NCI-H460 (cell line): ENCODE results near the gene ERN2. TPM values are rescaled to one million over a fixed set of nuclear protein-coding genes. Genes with fewer than 3 reads are reported as not detected.
"Not testable (repeated sequence)": the region's sequence is repeated elsewhere in the genome, so short reads cannot be mapped to it uniquely, and the experiment has no call there.

Experiments
- DNase-seq: peaks from one replicate; pipeline ENCODE4 v3.0.0-alpha.2; 2016; ENCODE audit warnings: low read depth; ENCODE audit errors: extremely low read depth
- total RNA-seq: library from RNA; depleted of rRNA; stranded (reverse); fragments of >200 nt; shearing (Covaris generic); gene quantifications from 2 replicates; pipeline ENCODE4 v1.2.3, GENCODE V29; 2014

The ERN2 gene
- total RNA-seq, 1 experiment from 2014 or later = not detected

DNA sequence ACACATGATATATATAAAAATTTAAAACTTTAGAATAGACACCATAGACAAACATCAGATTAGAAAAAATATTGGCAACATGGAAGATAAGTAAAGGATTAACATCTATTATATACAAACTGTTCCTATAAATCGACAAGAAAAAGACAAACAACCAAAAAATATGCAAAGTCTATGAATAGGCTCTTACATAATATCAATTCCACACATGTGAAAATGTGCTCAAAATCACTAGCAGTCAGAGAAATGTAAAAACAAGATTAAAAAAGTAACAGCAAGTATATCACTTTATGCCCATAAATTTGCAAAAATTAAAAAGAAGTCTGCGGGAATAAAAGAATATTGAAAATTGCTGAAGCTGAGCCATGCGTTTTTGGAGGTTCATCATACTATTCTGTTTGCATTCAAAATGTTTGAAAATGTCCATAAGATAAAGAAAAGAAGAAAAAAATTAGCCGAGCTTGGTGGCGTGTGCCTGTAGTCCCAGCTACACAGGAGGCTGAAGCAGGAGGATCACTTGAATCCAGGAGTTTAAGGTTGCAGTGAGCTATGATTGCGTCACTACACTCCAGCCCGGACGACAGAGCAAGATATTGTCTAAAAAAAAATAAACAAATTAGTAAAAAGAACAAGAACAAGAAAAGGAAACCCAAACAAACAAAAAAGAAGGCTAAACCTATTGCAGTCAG, 11.2 kb upstream of the ERN2 start:
- DNase-seq = no peak

DNA sequence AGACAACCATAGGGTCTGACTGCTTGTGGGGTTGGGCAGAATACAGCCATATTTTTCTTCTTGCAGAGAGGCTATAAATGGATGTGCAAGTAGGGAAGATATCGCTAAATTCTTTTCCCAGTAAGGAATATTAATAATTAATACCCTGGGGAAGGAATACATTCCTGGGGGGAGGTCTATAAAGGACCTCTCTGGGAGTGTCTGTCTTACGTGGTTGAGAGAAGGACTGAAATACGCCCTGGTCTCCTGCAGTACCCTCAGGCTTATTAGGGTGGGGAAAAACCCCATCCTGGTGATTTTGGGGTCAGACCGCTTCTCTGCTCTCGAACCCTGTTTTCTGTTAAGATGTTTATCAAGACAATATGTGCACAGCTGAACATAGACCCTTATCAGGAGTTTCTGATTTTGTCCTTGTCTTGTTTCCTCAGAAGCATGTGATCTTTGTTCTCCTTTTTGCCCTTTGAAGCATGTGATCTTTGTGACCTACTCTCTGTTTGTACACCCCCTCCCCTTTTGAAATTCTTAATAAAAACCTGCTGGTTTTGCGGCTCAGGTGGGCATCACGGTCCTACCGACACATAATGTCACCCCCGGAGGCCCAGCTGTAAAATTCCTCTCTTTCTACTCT, 9.7 kb upstream of the ERN2 start:
- DNase-seq = not testable (repeated sequence)

DNA sequence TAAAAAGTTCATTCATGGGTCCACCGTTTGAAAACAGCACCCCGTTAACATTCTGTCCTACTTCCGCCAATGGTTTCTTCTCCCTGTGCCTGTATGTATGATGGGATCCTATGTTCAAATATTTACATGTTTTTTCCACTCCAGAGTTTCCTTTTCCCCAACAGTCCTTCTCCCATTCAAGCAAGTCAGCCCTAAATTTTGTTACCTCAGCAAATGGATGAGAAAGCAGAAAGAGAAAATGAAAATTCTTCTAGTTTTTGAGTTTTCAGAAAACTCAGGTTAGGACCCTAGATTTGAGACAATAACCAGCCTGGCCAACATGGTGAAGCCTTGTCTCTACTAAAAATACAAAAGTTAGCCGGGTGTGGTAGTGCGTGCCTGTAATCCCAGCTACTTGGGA, 3.5 kb upstream of the ERN2 start:
- DNase-seq = no peak

DNA sequence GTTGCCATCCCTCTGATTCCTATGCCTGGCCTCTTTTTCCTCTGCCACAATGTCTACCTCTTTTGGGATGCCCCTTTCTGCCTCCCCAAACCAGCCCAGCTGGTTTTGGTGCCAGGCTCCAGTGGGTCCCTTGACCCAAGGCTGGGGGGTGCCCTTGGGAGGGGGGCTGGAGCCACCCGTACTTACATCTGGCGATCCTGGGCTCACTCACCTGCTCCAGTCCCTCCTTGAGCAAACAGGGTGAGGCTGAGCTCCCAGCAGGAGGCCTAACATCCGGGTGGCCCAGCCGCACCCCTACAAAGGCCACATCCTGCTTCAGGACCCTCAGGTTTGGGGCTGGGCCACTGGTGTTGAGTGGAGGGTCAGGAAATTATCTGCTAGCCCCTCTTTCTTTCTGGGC, 1.2 kb downstream of the ERN2 start:
- no peak for DNase-seq

DNA sequence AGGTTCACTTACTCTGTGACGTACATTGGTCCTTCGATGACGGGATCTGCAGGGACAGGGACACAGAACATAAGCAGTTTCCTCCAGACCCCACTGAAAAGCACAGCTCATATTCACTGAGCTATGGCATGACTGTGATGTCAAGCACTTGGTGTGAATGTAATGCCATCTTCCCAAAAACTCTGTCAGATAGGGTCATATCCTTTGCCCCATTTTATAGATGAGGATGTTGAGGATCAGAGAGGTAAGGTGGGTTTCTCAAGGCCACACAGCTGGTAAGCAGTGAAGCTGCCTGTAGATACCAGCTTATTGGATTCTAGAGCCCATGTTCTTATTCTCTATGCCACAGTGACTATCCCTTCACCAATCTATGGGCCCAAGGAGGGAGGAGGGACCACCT, 2.5 kb downstream of the ERN2 start:
- no peak for DNase-seq

DNA sequence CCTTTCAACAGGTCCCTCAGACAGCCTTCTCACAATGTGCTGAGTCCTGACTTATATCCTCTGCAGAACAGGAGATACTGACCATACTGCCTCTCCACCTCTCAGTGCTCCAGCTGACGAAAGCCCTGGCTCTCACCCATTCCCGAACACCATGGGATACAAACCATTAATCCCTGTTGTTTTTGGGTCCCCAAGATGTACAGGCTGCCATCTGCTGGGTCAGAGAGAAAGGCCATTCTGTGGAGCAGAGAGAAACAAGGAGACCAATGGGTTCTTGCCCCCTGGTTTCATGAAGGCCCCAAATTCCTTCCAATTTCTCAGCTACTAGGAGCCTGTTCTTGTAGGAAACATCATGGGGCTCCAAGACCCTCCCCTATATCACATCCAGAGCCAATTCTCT, 3.0 kb downstream of the ERN2 start:
- no peak for DNase-seq

DNA sequence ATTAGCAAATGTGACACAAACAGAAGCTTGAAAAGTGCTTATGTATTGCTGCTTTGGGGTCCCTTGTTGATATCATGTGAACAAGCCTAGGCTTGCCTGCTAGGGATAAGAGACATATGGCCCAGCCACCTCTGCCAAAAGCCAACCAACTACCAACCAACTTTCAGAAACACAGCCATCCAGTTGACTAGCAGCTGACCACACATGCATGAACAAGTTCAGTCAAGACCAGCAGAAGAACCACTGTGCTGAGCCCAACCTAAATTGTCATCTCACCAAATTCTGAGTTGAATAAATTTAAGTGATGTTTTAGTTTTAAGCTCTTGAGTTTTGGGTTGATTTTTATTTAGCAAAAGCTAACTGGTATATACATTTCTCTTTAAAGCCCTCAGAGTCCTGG, 3.5 kb downstream of the ERN2 start:
- DNase-seq = no peak

DNA sequence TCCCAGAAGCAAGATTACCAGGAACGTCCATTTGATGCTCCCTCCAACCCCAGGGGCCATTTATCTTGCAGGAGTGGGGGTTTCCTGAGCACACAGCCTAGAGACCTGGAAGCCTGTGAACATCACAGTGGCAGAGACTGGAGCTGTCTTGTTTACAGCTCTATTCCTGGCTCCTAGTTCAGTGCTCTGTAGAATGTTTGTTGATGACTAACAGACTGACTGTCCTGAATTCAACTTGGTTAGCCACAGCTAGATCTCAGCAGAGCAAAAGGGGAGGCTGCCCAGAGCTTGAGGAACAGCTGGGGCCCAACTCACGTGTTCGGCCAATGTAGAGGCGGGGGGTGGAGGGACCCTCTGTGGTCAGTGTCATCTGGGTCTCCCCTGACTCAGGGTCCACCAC, 6.6 kb downstream of the ERN2 start:
- DNase-seq = no peak

DNA sequence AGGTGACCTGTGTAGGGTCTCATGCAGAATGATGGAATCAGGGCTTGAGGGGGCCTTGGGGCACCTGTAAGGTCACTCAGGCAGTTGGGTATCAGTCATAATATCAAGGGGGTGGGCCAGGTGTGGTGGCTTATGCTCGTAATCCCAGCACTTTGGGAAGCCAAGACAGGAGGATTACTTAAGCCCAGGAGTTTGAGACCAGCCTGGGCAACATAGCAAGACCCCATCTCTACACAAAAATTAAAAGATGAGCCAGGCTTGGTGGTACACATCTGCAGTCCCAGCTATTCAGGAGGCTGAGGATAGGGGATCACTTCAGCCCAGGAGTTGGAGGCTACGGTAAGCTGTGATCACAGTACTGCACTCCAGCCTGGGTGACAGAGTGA, 7.5 kb downstream of the ERN2 start:
- DNase-seq = no peak

DNA sequence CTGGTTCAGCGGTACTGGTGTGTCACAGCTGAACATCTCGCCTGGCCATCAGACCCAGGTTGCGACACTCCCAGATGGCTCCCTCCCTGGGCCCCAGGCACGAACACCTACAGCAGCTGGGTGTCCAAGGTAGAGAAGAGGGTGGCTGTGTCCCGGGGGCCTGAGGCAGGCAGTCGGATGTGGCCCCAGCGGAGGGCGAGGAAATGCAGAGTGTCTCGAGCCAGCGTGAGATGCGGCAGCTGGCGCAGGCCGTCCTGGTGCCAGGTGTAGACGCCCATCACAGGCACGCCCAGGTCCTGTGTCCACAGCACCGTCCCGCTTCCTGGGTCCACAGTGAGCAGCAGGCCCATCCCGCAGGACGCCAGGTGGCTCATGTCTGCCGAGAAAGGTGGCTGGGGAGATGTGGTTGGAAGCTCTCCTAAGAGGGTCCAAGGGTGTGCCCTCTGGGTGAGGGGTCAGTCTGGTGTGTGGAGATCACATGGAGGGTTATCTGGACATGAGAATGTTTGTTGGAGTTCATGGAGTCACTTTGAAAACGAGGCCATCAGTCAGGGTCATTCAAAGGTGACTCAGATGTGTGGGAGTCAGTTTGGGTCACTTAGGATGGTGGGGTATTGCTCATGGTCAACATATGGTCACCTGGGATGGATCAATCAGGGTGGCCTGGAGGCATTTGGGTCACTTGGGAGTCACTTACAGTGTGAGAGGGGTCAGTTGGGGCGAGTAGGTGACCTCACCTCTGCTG, 8.1 kb downstream of the ERN2 start:
- no peak for DNase-seq

DNA sequence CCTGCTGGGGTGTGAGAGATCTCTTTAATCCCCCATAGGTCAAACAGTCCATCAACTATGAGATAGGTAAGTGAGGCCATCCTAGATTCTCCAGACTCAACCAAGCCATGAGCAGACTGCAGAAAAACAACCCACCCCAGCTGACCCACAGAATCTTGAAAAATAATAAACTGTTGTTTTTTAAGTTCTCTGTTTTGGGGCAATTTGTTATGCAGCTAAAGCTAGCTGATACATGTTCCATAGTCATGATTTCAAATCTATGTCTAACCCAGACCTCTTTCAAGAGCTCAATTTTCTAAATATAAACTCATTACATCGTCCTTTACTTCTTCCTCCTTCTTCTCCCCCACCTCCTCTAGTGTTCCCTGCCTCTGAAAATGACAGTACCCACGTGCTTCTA, 10.1 kb downstream of the ERN2 start:
- no peak for DNase-seq

DNA sequence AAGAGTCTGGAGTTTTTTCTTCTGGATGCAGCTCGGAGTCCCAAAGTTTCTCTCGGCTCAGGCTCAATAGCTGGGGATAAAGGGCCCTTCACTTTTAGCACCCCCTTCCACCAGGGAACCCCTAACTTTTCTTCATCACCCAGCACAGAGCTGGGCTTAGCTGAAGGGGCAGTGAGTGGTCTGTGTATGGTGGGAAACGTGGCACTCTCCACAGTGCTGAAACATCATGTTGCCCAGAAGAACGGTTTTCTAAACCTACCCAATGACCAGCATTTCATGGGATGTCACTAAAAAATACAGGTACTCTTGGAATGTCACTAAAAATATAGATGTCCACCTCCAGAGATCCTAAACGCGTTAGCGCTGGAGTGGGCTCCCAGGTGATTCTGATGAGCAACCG, 12.0 kb downstream of the ERN2 start:
- DNase-seq = no peak

DNA sequence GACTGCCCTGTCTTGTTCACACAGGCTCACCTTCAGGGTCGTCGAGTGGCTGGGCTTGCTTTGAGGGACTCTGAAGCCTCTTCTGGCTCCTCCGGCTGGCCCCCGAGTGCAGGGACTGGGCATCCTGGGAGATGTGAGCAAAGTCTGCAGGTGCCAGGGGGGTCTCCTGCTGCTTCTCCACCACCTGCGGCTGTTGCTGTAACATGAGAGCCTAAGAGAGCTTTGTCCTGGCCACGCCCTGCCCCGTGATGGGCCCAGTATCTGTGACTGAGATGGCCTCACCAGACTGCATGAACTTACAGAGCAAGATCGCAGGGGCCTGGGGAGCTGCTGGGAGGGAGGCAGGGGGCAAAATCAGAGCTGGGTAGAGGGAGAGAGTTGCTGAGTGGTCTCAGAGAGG, 12.5 kb downstream of the ERN2 start:
- DNase-seq = no peak

DNA sequence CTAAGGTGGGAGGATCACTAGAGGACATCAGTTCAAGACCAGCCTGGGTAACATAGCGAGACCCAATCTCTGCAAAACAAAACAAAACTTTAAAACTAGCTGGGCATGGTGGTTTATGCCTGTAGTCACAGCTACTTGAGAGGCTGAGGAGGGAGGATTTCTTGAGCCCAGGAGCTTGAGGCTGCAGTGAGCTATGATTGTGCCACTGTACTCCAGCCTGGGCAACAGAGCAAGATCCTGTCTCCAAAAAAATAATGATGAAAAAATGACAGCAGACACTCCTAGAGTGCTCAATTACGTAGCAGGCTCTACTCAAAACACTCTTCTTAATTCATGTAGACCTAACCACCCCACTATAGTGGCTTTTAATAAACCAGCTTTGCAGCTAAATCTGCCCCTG, 12.9 kb downstream of the ERN2 start:
- no peak for DNase-seq

DNA sequence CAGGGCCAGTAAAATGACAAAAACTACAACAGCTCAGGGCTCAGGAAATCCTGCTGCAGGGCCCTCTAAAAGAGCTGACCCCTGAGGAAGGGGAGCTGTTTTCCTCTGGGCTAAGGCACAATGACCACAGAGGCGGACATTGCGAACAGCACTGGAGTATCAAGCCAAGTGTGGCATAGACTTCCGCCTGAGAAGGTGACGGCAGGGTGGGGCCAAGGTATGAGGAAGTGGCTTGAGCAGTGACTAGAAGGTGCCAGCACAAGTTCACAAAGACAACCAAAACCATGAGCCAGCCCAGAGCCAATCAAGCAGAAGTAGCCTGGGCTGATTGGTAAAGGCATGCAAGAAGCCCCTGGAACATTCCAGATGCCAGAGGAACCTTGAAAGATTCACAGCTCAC, 13.9 kb downstream of the ERN2 start:
- no peak for DNase-seq

DNA sequence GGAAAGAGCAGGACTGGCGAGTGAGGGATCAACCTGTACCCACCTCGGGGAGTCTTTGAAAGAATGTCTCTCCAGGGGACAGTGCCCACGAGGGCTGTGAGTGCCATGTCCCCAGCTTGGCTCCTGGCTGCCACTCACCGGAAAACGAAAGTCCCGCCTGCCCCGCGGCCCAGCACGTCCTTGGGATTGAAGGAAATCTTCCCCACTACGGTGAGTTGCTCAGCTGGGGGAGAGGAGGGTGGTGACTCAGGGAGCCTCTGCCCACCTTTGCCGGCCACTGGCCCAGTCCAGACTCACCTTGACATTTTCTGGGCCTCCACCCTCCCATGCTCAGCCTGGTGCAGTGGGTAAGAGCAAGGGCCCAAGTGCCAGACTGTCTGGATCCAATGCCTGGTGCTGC, 17.3 kb downstream of the ERN2 start:
- no peak for DNase-seq

DNA sequence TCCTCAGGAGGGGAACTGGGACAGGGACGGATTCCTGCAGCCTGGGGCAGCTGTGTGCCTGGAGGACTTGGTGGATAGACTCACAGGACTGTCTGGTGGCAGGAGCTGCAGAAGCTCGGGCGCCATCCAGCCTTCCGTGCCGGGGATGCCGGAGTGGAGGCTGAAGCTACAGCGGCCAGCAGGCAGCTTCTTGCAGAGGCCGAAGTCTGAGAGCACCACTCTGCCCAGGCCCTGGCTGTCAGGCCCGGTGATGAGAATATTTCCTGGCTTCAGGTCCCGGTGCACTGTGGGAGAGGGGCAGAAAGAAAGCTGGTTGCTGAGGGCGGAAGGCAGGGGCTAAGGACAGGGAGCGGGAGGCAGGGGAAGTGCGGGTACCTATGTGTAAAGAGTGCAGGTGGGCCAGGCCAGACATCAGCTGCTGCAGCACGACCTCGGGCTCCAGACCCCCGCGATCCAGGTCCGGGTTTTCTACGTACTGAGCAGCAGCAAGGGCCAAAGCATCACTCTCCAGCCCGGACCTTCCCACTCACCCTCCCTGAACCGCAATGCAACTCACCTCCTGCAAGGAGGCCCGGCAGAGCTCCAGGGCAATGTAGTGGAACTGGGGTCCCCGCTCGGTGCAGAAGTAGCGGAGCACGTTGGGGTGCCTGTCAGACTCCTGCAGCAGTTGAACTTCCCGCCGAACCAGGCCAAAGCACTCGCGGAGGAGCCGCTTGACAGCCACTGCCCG, 18.2 kb downstream of the ERN2 start:
- no peak for DNase-seq

DNA sequence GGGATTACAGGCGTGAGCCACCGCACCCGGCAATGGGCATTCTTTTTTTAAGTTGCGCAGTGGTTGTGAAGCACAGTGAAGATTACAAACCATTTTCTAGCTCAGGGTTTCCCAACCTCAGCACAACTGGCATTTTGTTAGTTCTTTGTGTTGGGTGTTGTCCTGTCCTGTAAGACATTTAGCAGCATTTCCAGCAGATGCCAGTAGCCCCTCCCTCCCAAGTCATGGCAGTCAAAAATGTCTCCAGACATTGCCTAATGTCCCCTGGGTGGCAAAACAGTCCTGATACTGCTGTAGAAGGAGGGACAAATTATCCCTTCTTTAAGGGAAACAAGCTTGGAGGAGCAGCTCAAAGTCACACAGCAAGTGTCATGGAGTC, 18.8 kb downstream of the ERN2 start:
- DNase-seq = no peak

DNA sequence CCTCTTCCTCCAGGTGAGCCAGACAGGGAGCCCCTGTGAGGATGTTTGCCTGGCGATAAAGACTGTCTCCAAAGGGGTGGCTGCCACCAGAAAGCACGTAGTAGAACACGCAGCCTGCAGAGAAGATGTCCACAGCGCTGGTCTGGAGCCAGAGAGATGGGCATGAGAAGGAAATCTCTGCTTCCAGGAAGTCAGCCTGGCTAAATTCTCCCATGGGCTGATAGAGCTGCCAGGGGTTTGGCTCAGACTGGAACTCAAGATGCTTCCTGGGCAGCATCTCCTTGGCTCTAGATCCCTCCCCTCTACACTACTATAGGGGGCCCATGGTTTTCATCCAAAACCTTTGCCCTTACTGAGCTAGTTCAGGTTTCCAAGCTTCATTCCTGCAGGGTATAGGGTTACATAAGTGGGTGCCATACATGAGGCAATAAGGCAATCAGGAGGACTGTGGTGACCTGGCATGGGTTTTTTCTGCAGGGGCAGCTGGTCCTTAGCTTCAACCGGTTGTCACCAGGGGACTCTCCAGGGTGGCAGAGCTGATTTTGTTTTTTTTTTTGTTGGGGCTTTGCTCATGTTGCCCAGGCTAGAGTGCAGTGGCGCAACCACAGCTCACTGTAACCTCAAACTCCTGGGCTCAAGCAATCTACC, 20.7 kb downstream of the ERN2 start:
- DNase-seq = no peak

DNA sequence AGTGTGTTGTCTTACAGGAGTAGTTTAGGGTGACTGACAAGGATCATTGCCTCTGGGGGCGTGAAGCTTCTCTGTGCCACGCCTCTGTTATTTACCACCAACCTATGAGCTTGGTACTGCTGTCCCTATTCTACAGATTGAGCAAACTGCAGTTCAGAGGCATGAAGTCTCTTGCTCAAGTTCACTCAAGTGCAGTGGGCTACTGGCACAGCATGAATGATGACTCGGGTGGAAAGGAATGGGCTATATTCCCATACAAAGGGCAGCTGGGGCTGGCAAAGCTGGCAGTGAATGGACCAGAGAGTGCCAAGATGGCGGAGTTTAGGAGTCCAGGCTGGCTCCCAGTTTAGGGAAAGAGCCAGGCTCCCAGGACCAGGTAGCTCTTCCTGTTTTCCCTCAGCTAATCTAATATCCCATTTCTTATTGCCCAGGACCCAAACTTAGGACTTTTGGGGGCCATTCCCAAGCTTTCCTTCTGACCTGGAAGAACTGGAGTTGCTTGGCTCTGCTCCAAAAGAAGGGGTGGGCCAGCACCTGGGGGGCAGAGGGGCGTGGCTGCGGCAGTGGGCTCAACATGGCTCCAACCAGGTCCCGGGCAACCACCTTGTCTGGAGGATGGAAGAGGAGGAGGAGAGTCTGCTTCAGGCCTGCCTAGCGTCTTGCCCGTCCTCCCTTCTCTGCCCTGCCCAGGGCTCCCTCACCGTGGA, 21.4 kb downstream of the ERN2 start:
- no peak for DNase-seq
